ENCODE results near the gene DDOST.

The DDOST gene

GRCh38 chr1:20630729-20631128, 30.4 kb downstream of the DDOST start:
- Histone ChIP-seq H3K4me3 (ENCODE audit: low read depth, low read length) (no peak overlapping the region), H3K27ac (no peak overlapping the region), H3K36me3 (no peaks in the 10 kb centered on the region), H3K9me3 (ENCODE audit: severe bottlenecking) (peaks cover 4% of the 10 kb centered on the region), H3K27me3 (ENCODE audit: insufficient read depth, low read depth, severe bottlenecking) (no peaks in the 10 kb centered on the region)
- DNase-seq: no peak
- no peak for TF ChIP-seq CTCF (IDR thresholded peaks at IDR 0.05; ENCODE audit: low read depth, low read length)

- Histone ChIP-seq H3K9me3 (ENCODE audit: severe bottlenecking) (peaks cover 4% of the 10 kb centered on the region), H3K36me3 (no peaks in the 10 kb centered on the region), H3K27me3 (ENCODE audit: insufficient read depth, low read depth, severe bottlenecking) (no peaks in the 10 kb centered on the region), H3K4me3 (ENCODE audit: low read depth, low read length) (no peak overlapping the region), H3K27ac (no peak overlapping the region)
- TF ChIP-seq CTCF (IDR thresholded peaks at IDR 0.05; ENCODE audit: low read depth, low read length): no peak
- DNase-seq: no peak
Measured at GRCh38 chr1:20626524-20626923, 34.6 kb downstream of the DDOST start.

- Histone ChIP-seq H3K27ac (no peak overlapping the region), H3K9me3 (ENCODE audit: severe bottlenecking) (peaks cover 4% of the 10 kb centered on the region)
- no peak for TF ChIP-seq CTCF (IDR thresholded peaks at IDR 0.05; ENCODE audit: low read depth, low read length)
Measured at GRCh38 chr1:20626098-20626427, 35.1 kb downstream of the DDOST start.

DNA sequence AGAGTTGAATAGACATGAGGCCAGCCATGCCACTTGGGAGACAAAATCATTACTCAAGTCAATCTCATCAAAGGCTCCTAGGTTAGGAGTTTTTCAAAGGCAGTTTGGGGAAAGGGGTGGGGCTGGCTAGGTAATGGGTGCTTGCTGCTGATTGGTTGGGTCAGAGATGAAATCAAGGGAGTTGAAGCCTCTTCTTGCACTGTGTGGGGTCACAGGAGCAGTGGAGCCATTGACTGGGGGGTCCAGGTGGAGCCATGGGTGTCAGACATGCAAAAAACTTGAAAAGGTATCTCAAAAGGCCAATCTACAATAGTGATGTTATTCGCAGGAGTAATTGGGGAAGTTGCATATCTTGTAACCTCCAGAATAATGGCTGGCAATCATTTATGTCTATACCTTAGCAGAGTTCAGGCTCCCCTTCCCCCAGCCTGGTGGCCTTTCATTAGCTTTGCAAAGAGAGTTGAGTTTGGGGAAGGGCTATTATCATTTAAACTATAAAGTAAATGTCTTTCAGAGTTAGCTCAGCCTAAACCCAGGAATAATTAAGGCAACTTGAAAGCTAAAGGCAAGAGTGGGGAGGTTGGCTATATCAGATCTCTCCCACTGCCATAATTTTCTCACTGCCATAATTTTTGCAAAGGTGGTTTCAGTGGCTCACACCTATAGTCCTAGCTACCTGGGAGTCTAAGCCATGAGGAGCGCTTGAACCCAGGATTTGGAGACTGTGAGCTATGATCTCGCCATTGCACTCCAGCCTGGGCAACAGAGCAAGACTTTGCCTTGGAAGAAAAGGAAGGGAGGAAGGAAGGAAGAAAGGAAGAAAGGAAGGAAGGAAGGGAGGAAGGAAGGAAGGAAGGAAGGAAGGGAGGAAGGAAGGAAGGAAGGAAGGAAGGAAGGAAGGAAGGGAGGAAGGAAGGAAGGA, 35.7 kb downstream of the DDOST start:
- Histone ChIP-seq H3K4me3 (ENCODE audit: low read depth, low read length) (no peak overlapping the region), H3K27me3 (ENCODE audit: insufficient read depth, low read depth, severe bottlenecking) (no peaks in the 10 kb centered on the region), H3K27ac (no peak overlapping the region), H3K9me3 (ENCODE audit: severe bottlenecking) (peaks cover 4% of the 10 kb centered on the region), H3K36me3 (no peaks in the 10 kb centered on the region)
- DNase-seq: no peak
- TF ChIP-seq CTCF (IDR thresholded peaks at IDR 0.05; ENCODE audit: low read depth, low read length): no peak

More at GRCh38 chr1:20626098-20626427, 35.1 kb downstream of the DDOST start:
- Histone ChIP-seq H3K4me3 (ENCODE audit: low read depth, low read length) (no peak overlapping the region), H3K36me3 (no peaks in the 10 kb centered on the region), H3K27me3 (ENCODE audit: insufficient read depth, low read depth, severe bottlenecking) (no peaks in the 10 kb centered on the region)
- DNase-seq: no peak

GRCh38 chr1:20624709-20625108, 36.5 kb downstream of the DDOST start:
- TF ChIP-seq CTCF (IDR thresholded peaks at IDR 0.05; ENCODE audit: low read depth, low read length): no peak

More at GRCh38 chr1:20624709-20625108, 36.5 kb downstream of the DDOST start:
- no peak for DNase-seq
- H3K9me3 ChIP-seq (ENCODE audit: severe bottlenecking): peaks cover 4% of the 10 kb centered on the region
- H3K27ac ChIP-seq: no peak overlapping the region
- H3K27me3 ChIP-seq (ENCODE audit: insufficient read depth, low read depth, severe bottlenecking): no peaks in the 10 kb centered on the region
- no peak overlapping the region for H3K4me3 ChIP-seq (ENCODE audit: low read depth, low read length)
- no peaks in the 10 kb centered on the region for H3K36me3 ChIP-seq

Data from WERI-Rb-1 (cell line).